ENCODE measurements around the gene ID3. TPM values are rescaled to one million over a fixed set of nuclear protein-coding genes. Genes with fewer than 3 reads are reported as not detected.

ID3 gene
- total and polyA plus RNA-seq, 2 of the 8 experiments (the other 6 are each of a cell fraction or from before 2014, with no cell fraction given): 240 to 304 TPM

GRCh38 chr1:23528250-23528978 lies 30.9 kb downstream of the ID3 start (continued):
- TF ChIP-seq E2F6 (IDR thresholded peaks at IDR 0.05): no peak
- no peak for TF ChIP-seq CBX5 (IDR thresholded peaks at IDR 0.05; ENCODE audit: low read depth, low read length)
- TF ChIP-seq ZNF274 (IDR thresholded peaks at IDR 0.05; ENCODE audit: borderline replicate concordance, extremely low read depth, low read length): no peak
- TF ChIP-seq BACH1 (IDR thresholded peaks at IDR 0.05; ENCODE audit: low read length): no peak
- no peak for TF ChIP-seq SP1 (IDR thresholded peaks at IDR 0.05; ENCODE audit: low read depth, low read length)
- no peak for TF ChIP-seq TBP (IDR thresholded peaks at IDR 0.05; ENCODE audit: low read depth, low read length)
- no peak for TF ChIP-seq SP2 (IDR thresholded peaks at IDR 0.05; ENCODE audit: low read length)

All from H1 (cell line).